Measurements from ENCODE around the gene BCL11A. TPM values are rescaled to one million over a fixed set of nuclear protein-coding genes. Genes with fewer than 3 reads are reported as not detected.

Gene BCL11A
- total and polyA plus RNA-seq, 10 donors, result 41.1 to 121 (median 84.0) TPM

DNA sequence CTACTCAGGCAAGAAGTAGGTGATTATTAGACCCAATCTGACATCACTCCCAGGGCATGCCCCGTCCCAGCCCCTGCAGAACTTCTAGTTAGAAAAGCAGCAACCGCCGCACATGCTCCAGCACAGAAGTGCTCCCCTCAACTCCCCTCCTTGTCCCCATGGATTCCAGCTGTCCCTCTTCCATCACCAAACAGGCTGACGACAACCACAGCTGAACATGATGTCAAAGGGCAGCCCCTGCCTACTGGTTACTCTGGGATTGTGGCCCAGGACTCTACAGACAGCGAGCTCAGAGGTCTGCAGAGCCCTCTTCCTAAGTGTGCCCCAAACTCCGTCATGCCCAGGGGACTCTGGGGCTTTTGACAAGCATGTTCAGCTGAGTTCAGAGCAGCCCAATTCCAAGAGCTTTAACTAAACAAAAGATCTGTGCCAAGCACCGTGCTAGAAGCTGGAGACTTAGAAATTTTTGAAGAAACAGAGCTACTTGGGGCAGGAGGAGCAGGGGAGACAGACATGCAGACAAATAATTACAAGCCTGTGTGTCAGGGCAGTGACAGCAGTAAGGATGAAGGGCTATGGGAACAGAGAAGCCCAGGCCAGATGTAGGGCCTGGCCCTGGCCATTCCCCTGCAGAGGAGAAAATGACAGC, 148.1 kb downstream of the BCL11A start:
- DNase-seq, result no peak
- Histone ChIP-seq H3K9me3 (no peaks in the 10 kb centered on the region), H3K36me3 (no peaks in the 10 kb centered on the region), H3K27ac (no peak overlapping the region), H3K4me1 (peaks cover 0 to 62% (median 12%) of the 10 kb centered on the region in 6 donors), H3K4me3 (no peak overlapping the region), H3K27me3 (replicated peaks in 1 of 7) (peaks cover 0 to 3% (median 0%) of the 10 kb centered on the region in 7 donors)
- 77 to 89% (median 81%) methylated on average over 7 of the region's 7 CpGs for WGBS, 5 donors
- TF ChIP-seq POLR2AphosphoS5 (IDR thresholded peaks at IDR 0.05) (no peak), POLR2A (IDR thresholded peaks at IDR 0.05) (no peak)
- TF ChIP-seq, protein P1, sequence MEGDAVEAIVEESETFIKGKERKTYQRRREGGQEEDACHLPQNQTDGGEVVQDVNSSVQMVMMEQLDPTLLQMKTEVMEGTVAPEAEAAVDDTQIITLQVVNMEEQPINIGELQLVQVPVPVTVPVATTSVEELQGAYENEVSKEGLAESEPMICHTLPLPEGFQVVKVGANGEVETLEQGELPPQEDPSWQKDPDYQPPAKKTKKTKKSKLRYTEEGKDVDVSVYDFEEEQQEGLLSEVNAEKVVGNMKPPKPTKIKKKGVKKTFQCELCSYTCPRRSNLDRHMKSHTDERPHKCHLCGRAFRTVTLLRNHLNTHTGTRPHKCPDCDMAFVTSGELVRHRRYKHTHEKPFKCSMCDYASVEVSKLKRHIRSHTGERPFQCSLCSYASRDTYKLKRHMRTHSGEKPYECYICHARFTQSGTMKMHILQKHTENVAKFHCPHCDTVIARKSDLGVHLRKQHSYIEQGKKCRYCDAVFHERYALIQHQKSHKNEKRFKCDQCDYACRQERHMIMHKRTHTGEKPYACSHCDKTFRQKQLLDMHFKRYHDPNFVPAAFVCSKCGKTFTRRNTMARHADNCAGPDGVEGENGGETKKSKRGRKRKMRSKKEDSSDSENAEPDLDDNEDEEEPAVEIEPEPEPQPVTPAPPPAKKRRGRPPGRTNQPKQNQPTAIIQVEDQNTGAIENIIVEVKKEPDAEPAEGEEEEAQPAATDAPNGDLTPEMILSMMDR (IDR thresholded peaks at IDR 0.05 in 8 of 11, conservative IDR thresholded peaks at IDR 0.05 in 3 of 11), result no peak
- intact Hi-C loops (cut with DNase I; ENCODE audit: low total_unique reads), result no loop called here

Other genes with a start within 250 kb of the BCL11A start
- 10 to 100 TPM; 19.8 to 27.9 (median 22.2) TPM for gene PAPOLG, start 202.6 kb upstream of the BCL11A start, total RNA-seq
- 1 to 10 TPM; 4.2 to 6.0 (median 5.0) TPM for gene PAPOLG, start 202.6 kb upstream of the BCL11A start, polyA plus RNA-seq